ENCODE measurements around the gene LRMDA.

GRCh38 chr10:75495434-75496190, 64.2 kb downstream of the LRMDA start:
- no peak for TF ChIP-seq PBX3 (CRISPR knock-in tag; IDR thresholded peaks at IDR 0.05; ENCODE audit: borderline replicate concordance)
- TF ChIP-seq IRF9 (CRISPR knock-in tag; IDR thresholded peaks at IDR 0.05; ENCODE audit: borderline replicate concordance) = no peak
- no peak for TF ChIP-seq ZNF646 (CRISPR knock-in tag; IDR thresholded peaks at IDR 0.05)
- TF ChIP-seq KLF6 (CRISPR knock-in tag; IDR thresholded peaks at IDR 0.05) = no peak
- no peak for TF ChIP-seq HNRNPH1 (optimal IDR thresholded peaks at IDR 0.05; ENCODE audit: low read depth, low read length)
- TF ChIP-seq RNF2 (conservative IDR thresholded peaks at IDR 0.05; ENCODE audit: low read depth) = no peak
- no peak for TF ChIP-seq BHLHE40 (IDR thresholded peaks at IDR 0.05; ENCODE audit: low read length)

Data from HepG2 (cell line).